Right ventricle myocardium superior (tissue), 1 donor: Measurements from ENCODE around the gene CHST13. TPM values are rescaled to one million over a fixed set of nuclear protein-coding genes. Genes with fewer than 3 reads are reported as not detected.

ENCODE experiments used
- ATAC-seq: fragments of 200-7000 bp; cut with Tn5 transposase; one replicate; pipeline ENCODE4 v1.9.1; 2020; ENCODE audit warnings: mild to moderate bottlenecking; ENCODE audit not compliant: poor library complexity
- DNase-seq: peaks from one replicate; pipeline ENCODE4 v3.0.0-alpha.2; 2020
- intact Hi-C: fragments of 100-400 bp; cut with DNase I; formaldehyde crosslinking; loops from one replicate; pipeline ENCODE4 v1.11.2; 2022
- total RNA-seq: library from RNA; stranded (reverse); fragmentation: NEBNext Ultra II Directional; extraction: Animal tissue kit (Norgen Biotek cat#: 25700); gene quantifications from one replicate; pipeline ENCODE4 v1.2.1, GENCODE V29; 2021
- donor health status: DM: no; HTN: yes; CAD: no; lungs with severe emphysema.

The CHST13 gene
- total RNA-seq, 1 donor from 2014 or later, result 0.11 TPM

GRCh38 chr3:126518779-126519177 lies 5.2 kb upstream of the CHST13 start:
- ATAC-seq (no peak), DNase-seq (no peak)
- intact Hi-C loops, result no loop called here

GRCh38 chr3:126519506-126520455 lies 4.2 kb upstream of the CHST13 start:
- ATAC-seq, result no peak
- intact Hi-C loops, result loop anchor here (10.0 kb wide), 1 partner anchor 1025 kb away; no protein-coding TSS in a partner anchor
- peak; percentile 25 for DNase-seq

- DNase-seq (peak; percentile 42), ATAC-seq (no peak)
- intact Hi-C loops, result loop anchor here (10.0 kb wide), 1 partner anchor 1023 kb away; no protein-coding TSS in a partner anchor
Observed at GRCh38 chr3:126521122-126521891, 2.6 kb upstream of the CHST13 start.

GRCh38 chr3:126522363-126522788 lies 1.6 kb upstream of the CHST13 start:
- intact Hi-C loops, result loop anchor here (10.0 kb wide), 1 partner anchor 1022 kb away; no protein-coding TSS in a partner anchor
- ATAC-seq (peak; percentile 49), DNase-seq (peak; percentile 68)

- ATAC-seq, result peak; percentile 9
- DNase-seq, result peak; percentile 59
- intact Hi-C loops, result loop anchor here (10.0 kb wide), 1 partner anchor 1020 kb away; no protein-coding TSS in a partner anchor
Observed at GRCh38 chr3:126524429-126524988, 554 bp downstream of the CHST13 start.

GRCh38 chr3:126525091-126525852 lies 1.3 kb downstream of the CHST13 start:
- intact Hi-C loops, result loop anchor here (10.0 kb wide), 1 partner anchor 1020 kb away; no protein-coding TSS in a partner anchor
- ATAC-seq (no peak), DNase-seq (peak; percentile 24)

- intact Hi-C loops, result loop anchor here (10.0 kb wide), 1 partner anchor 1019 kb away; no protein-coding TSS in a partner anchor
- ATAC-seq (no peak), DNase-seq (peak; percentile 15)
Observed at GRCh38 chr3:126525853-126526667, 2.1 kb downstream of the CHST13 start.

GRCh38 chr3:126526668-126527005 lies 2.7 kb downstream of the CHST13 start:
- ATAC-seq (no peak), DNase-seq (peak; percentile 10)
- intact Hi-C loops, result loop anchor here (10.0 kb wide), 1 partner anchor 1018 kb away; no protein-coding TSS in a partner anchor

- ATAC-seq, result no peak
- DNase-seq, result peak; percentile 23
- intact Hi-C loops, result loop anchor here (10.0 kb wide), 1 partner anchor 1018 kb away; no protein-coding TSS in a partner anchor
Observed at GRCh38 chr3:126527006-126527405, 3.1 kb downstream of the CHST13 start.

- peak; percentile 37 for DNase-seq
- ATAC-seq, result no peak
- intact Hi-C loops, result loop anchor here (10.0 kb wide), 1 partner anchor 1017 kb away; no protein-coding TSS in a partner anchor
Observed at GRCh38 chr3:126527455-126528211, 3.7 kb downstream of the CHST13 start.

- intact Hi-C loops, result loop anchor here (10.0 kb wide), 1 partner anchor 1016 kb away; no protein-coding TSS in a partner anchor
- DNase-seq, result peak; percentile 10
- ATAC-seq, result no peak
Observed at GRCh38 chr3:126528419-126528799, 4.5 kb downstream of the CHST13 start.

GRCh38 chr3:126528800-126529541 lies 5.0 kb downstream of the CHST13 start:
- ATAC-seq (peak; percentile 66), DNase-seq (peak; percentile 56)
- intact Hi-C loops, result loop anchor here (10.0 kb wide), 1 partner anchor 1016 kb away; no protein-coding TSS in a partner anchor

- DNase-seq, result peak; percentile 22
- intact Hi-C loops, result loop anchor here (10.0 kb wide), 1 partner anchor 1015 kb away; no protein-coding TSS in a partner anchor
- ATAC-seq, result peak; percentile 7
Observed at GRCh38 chr3:126529585-126530170, 5.7 kb downstream of the CHST13 start.

GRCh38 chr3:126530171-126531050 lies 6.5 kb downstream of the CHST13 start:
- intact Hi-C loops, result no loop called here
- DNase-seq, result peak; percentile 79
- ATAC-seq, result peak; percentile 55

- intact Hi-C loops, result no loop called here
- ATAC-seq (no peak), DNase-seq (peak; percentile 36)
Observed at GRCh38 chr3:126531051-126531330, 7.0 kb downstream of the CHST13 start.
